NCI-H446 (cell line): ENCODE data around the gene KIF25.

Experiments used
- DNase-seq, 2 experiments: peaks; one replicate each; lab custom pipeline; 2025; lab: John Stamatoyannopoulos, UW

Gene KIF25, protein sequence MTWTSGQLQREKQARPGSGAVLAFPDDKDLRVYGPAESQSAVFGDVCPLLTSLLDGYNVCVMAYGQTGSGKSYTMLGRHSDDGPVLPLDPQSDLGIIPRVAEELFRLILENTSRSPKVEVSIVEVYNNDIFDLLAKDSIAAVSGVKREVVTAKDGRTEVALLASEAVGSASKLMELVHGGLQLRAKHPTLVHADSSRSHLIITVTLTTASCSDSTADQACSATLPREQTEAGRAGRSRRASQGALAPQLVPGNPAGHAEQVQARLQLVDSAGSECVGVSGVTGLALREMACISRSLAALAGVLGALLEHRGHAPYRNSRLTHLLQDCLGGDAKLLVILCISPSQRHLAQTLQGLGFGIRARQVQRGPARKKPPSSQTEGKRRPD

DNA sequence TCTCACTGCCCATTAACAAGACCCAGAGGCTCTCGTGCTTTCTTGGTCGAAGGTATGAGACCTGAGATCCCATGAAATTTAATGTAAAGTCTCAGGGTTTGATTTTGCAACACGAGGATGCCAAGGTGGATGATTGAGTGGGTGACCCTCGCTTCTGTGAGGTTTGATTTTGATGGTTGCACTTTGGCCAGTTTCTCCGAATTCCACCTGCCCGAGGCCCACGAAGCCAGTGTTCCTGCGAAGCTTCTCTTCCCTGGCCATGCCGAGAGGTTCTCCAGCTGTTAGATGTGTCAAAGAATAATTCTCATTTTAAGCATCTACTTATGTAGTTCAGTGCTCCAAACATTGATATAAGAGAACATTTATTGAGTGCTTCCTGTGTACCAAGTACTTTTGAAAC is at the start of gene KIF25:
Gene KIF25, plus strand, starts transcription at position 30 of the 400 bp plus-strand sequence. CDS start 31,915 bp downstream, outside the sequence.
- no peak for DNase-seq

DNA sequence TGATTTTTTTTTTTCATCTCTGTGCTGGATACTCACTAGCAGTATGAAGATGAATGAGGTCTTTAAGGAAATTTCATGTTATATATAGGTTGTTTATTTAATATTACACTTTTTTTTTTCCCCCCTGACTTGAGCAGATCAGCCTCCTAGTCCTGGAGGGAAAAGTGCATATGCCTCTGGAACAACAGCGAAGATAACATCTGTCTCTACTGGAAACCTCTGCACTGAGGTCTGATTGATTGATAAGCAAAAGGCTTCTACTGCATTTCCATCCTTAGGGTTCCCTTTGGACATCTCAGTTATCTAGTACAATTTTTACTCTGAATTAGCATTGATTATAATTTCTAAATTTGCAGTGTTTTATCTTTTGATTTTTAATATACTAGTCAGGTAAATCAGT is 49.8 kb upstream of the KIF25 start:
- no peak for DNase-seq

DNA sequence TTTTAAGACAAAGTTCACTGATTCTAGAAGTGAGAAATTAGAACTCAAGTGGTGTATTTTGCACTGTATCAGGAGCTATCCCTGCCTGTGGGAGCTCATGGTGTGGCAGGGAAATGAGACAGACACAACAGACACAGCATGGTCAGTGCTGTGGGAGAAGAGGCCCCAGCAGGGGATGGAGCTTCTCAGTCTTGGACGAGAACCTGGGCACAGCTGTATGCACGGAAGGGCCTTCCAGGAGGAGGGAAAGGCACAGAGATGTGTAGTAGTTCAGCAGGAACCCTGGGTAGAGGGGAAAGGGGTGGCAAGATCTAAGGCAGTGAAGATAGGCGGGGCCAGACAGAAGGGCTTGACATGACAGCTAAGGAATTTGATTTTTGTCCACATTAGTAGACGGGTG is 48.8 kb upstream of the KIF25 start:
- no peak for DNase-seq

DNA sequence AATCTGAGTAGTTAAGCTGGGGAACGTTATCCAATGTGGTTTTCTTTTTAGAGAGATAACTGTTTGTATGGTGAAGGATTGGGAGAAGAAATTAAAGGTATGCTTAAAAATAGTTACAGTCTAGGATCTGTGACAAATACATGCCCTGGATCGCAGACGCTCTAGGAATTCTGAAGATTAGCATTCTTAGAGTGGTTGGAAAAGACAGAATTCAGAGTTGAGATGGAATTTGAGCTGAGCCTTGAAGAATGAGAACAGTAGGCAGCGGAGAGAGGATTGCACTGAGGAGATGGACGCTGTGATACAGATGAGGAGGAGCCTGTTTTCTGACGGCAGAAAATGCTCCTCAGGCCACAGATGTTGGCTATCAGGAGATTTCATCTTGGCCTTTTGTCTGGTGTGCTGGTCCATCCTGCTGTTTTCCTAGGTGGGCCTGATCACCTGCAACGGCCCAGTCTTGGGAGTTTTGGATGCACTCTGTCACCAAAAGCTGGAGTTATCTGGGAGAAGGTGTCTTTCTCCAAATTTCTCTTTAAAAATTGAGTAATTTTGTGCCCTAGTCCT is 48.3 kb upstream of the KIF25 start:
- DNase-seq, result no peak

DNA sequence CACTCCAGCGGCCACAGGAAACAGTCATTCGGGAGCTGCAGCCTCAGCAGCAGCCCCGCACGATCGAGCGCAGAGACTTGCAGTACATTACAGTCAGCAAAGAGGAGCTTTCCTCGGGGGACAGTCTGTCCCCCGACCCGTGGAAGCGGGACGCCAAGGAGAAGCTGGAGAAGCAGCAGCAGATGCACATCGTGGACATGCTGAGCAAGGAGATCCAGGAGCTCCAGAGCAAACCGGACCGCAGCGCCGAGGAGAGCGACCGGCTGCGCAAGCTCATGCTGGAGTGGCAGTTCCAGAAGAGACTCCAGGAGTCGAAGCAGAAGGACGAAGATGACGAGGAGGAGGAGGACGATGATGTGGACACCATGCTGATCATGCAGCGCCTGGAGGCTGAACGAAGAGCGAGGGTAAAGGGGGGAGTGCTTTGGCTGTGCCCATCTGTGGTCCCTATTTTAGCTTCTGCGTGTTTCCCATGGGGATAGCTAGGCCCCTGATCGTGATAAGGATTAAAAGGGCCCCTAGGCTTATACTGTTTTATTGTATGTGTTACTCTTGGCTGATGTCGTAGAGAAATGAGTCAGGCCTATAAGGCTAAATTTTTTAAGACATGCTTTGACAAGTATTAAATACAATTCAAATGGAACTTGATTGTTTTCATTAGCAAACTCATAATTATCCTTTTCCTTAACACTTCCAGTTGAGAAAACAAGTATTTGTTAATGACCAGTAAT is 45.5 kb upstream of the KIF25 start:
- DNase-seq, result no peak

DNA sequence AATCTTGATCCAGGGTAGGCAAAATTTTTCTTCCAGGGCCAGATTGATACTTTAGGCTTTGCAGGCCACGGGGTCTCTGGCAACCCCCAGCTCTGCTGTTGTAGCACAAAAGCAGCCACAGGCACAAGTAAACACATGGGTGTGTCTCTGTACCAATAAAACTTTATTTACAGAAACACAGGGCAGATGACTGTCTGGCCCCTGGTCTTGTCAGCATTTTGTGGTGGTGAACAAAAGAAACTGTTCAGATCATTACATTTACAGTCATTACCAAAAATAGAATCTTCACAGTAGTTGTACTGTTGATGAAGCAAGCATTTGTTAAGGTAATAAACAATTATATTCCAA is 45.0 kb upstream of the KIF25 start:
- no peak for DNase-seq

DNA sequence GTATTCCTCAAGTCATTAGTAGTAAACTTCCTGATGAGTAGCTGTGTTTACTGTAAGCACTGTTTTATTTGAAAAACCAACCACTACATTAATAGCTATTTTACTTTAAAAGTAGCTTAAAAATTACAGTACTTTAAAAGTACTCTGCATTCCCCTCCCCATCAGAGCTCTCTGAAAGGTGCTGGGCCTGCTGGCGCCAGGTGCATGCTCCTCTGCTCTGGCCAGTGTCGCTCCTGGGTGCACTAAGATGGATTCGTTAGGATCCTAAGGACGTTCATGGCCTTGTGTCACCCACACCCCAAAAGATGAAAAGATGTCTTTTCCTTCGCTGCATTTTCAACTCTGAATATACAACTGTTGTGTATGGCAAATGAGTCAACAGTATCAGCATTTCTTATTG is 43.9 kb upstream of the KIF25 start:
- DNase-seq, result no peak

DNA sequence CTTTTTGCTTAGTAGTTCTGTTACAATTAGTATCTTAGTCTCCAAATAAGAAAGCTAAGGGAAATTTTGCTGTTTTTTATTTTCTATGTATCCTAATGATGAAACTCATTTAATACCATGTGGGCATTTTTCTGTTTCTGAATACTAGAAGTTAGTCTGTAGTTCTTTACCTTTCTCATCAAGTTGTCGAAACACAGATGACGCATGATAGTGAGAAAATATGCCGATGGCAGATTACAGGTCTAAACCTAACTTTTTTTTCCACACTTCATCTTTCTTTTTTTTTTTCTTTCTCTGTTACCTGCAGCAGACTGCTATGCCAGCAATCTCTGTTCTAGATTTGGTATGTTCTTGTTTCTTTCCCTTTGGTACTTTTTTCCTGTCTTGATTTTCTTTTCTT is 43.3 kb upstream of the KIF25 start:
- no peak for DNase-seq

DNA sequence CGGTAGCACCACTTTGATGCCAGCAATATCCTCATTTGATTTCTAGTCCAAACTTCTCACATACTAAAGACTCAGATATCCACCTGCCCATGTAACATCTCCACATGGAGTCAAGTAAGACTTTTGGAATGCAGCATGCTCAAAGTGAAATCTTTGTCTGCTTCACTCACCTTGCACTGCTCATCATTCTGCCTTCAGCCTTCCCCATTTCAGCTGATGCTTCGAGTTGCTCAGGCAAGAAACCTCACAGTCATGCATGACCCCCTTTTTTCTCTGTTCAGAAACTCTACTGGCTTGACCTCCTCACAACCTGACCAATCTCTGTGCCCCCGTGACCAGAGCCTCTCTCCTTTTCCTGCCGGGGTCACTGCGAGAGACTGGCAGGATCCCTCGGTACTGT is 41.0 kb upstream of the KIF25 start:
- DNase-seq, result no peak

DNA sequence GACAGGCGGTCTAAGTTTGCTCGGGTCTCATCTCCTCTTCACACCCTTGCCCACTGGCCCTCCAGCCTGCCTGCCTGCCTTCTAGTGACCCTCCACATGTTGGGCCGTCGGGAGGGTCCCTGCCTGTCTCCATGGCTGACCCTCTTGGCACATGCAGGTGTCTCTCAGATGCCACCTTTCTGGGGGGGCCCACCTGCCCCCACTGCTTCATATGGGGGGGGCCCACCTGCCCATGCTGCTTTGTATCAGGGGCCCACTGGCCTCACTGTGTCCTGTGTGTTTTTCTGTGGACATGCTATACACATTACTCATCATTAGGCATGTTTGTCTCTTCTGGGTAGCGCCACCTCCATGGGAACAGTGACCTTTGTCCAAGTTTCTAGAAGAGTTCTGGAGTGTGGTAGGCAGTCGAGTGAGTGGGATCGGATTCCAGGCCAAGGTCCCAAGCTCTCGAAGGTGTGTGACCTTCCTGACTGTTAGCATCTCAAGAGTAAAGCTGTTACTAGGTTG is 40.4 kb upstream of the KIF25 start:
- DNase-seq, result no peak

DNA sequence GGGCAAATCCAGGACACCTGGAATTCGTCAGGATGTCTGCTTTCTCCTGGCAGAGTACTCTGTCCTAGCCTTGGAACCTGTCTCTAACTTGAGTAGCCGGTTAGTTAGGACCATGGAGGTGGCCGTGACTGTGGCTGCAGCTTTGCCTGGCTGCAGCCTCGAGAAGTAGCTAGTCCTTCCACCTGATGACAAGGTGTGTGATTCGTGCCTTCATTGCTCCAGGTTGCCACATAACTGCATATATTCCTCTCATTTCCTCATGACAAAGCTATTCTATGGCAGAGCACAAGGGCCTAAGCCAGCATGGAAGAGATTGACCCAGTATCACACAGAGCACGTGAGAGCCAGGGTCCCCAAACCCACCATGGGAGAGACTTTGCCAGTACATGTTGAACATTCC is 39.8 kb upstream of the KIF25 start:
- no peak for DNase-seq

DNA sequence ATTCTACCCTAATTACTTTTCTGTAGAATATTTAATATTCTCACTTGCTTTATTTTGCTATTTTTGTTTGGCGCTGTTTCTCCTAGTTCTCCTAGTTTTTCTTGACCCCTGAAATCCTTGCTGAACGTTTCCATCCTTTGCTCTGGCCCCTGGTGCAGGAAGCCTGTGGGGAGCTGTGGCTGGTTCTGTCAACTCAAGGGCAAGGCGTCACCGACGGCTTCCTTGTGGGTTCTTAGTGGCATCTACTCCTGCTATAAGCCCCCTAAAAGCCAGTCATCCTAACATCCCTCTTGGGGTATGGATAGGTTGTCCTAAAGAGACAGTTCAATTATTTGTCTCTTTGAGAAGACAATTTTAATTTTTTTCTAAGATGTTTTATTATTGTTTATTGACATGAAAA is 36.9 kb upstream of the KIF25 start:
- DNase-seq, result no peak

DNA sequence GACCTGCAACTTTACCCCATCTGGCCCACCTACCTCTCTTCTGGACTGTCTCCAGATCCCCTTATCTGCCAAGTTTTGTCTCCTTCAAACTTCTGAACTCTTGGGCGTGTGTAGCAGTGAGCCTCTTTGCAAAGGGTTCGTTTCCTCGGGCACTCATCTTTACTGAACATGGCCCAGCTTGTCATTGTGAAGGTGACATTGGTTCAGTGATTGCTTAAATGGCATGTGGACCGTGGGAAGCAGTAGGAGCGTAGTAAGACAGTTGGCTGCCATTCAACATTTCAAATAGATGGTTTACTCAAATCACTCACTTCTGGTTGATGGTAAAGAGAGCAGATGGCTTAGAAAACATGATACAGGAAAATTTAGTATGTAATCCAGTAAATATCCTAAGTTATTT is 34.8 kb upstream of the KIF25 start:
- DNase-seq, result peak in 1 of 2 experiments; percentile 69

DNA sequence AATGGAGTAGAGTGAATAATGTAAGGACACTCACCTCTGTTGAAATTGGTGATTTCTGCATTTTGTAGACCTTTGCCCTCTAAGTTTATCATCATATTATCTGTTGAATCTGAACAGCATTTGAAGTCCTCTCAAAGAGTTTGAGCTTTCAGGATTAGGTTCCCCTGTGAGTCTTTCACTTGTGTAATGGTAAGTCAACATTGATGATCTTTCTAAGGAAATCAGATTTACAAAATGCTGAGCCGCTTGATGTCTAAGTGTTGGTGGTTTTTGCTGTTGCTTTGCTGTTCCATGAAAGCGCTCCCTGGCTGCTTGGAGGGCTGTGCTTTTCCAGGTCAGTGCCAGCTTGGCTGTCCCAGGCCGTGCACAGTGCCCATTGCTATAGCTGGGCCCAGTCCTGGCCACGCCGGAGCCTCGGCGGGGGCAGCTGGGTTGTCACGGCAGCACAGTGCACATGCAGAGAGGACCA is 33.8 kb upstream of the KIF25 start:
- DNase-seq, result no peak

DNA sequence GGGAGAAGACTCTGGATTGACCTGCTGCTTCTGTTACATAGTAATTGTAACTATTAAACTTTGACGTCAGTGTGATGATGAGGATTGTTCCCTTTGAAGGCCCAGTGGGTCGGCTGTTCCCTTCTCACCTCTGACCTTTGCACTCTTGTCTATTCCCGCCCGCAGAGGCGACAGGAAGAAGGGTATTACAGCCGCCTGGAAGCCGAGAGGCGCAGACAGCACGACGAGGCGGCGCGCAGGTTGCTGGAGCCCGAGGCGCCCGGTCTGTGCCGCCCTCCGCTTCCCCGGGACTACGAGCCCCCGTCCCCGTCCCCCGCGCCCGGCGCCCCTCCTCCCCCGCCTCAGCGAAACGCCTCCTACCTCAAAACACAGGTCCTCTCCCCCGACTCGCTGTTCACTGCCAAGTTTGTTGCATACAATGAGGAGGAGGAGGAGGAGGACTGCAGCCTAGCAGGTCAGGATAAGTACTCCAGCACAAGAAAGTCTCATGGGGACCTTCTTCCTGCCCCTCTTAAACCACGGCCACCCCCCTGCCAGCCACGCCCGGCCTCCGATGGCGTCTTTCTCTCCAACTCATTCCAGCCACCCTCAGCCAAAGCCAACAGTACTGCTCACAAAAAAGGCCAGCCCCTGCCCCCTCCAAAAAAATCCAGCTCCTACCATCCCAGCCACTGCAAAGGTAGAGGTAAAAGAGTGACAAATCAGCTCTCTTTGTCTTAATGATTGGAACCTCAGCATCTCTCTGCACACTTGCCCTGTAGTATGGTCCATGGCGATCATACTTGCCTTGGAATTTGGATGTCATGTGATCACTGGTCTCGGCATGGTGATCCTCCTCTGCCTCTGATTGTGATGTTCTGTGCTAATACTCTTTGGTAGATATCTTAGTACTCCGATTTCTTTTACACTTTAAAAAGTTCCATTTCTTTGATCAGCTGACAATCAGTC is 31.6 kb upstream of the KIF25 start:
- DNase-seq, result no peak

DNA sequence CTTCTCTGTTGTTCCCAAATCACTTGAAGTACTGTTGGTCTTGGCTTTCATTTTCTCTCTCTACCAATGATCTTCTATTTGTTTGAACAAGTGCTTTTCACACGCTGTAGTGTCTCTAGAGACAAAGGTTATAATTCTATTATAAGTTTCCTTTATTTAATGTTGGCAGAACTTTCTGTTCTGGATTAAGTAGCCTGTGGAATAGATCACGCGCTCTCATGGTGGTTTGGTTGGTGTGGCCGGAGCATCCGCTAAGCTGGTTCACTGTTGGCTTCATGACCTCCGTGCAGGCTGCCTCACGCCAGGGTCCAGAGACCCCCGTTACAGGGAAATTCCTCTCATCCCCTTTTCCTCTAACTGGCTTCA is 30.9 kb upstream of the KIF25 start:
- no peak for DNase-seq

DNA sequence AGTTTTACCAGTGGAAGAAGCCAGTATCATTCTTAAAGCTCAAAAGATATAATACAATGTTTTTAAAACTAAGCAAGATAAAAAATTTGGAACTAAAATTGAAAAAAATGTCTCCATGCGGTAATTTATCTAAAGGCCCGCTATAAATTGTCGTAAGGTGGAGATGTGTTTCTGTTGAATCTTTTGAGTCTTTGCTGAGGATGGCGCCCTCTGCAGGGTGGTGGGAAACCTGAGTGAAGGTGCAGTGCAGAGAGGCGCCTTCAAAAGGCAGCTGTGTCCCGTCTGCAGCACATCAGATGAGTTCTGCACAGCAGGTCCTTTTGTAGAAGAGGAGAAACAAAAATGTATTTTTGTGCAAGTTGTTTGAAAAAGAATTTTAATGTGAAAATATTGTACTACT is 29.4 kb upstream of the KIF25 start:
- no peak for DNase-seq

DNA sequence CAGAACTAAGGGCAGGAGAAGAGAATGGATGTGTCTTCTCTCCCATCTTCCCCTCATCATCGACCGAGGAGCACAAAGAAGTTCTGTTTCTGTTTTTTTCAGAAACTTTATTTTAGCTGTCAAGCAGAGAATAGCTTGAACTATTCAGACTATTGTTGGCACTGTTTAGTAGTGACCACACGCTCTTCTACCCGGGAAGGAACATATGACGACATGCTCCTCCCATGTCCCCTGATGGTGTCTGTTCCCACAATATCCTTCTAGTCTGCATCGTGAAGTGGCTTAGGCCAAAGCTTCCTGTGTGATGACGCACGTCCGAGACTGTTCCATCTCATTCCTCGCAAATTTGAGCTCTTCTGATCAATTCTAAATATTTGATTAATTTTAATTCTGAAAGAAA is 27.2 kb upstream of the KIF25 start:
- no peak for DNase-seq

DNA sequence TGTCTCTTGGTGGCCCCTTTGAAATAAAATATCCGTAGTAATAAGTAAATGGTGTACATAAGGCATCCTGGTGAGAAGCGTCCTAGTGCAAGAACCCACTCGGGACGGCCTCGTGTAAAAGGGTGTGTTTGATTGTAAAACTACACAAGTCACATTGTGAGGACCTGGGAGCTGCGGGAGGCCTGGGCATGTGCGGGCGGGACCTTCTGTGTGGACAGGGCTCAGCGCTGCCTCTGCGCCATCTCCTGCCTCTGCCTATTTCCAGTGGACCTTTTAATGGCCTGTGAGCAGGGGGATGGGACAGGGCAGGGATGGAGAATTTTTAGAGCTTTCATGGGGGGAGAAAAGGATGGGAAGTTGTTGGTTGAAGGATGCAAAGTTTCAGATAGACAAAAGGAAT is 25.3 kb upstream of the KIF25 start:
- DNase-seq, result no peak

DNA sequence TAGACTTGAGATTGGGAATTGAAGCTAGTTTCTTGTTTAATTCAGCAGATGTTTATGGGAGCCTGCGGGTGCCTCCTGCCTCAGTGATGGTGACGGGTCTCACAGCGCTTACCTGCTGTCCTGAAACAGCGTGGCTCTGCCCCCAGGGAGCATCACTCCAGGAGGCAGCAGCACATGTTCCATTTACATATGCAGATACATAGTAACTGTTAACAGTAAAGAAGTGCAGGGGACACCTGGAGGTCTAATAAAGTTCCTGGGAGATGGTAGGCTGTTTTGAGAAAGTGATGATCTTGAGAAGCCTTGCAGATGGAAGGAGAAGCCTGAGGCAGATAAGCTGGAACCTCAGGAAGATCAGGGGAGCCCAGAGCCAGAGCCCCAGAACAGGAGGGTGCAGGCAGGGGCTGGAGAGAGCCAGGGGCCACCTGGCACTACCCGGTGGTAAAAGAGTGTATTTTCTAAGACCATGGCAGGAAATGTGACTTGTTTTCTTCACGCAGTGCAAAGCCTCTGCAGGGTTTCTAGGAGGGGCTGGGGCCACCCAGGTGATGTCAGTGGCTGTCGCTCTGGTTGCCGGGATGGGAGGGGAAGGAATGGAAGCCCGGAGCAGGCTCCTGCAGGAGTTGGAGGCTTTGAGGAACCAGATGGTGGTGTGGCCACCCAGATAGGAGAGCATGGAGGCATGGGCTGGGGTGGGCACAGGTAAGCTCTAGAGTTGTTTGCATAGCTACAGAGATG is 24.2 kb upstream of the KIF25 start:
- no peak for DNase-seq

DNA sequence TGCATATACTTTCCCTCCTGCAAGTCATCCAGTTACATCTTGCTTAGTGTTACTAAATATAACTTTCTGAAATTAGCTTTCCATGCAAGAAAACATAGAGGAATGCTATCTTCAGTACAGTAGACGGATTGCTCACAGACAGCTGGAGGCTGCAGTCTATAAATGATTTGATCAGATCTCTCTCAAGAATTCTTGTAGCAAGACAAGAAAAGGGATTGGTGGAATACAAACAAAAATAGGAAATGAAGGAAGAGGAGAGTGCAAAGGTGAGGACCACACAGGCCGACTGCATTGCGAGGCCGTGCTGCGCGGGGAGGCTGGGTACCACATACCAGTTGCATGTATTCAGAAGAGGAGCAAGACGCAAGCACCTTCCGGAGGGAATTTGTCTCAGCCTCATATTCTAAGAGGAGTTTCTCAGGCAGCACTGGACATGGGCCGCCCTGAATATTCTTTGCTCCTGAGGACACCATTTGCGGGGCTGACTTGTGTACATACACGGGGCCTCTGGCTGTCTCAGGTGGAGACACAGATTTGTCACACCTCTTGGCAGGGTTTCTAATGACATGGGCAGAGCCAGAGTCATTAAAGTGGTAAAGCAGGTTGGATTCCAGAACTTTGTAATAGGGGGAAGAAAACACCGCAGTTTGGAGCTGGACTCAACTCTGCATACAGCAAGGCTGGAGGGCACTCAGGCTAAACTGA is 22.7 kb upstream of the KIF25 start:
- no peak for DNase-seq
